Renal pelvis (tissue), 4 donors: ENCODE measurements around the gene HAUS6. TPM values are rescaled to one million over a fixed set of nuclear protein-coding genes. Genes with fewer than 3 reads are reported as not detected.
"Not testable (repeated sequence)": the region's sequence is repeated elsewhere in the genome, so short reads cannot be mapped to it uniquely, and the experiment has no call there.

Source experiments
- DNase-seq: peaks from one replicate; pipeline ENCODE4 v3.0.0-alpha.2; 2013
- polyA plus RNA-seq, 3 donors: library from polyadenylated mRNA; unstranded; fragments of 120-200 nt; gene quantifications; one replicate each; pipeline ENCODE4 v1.2.1, GENCODE V29; 2013; ENCODE audit not compliant: insufficient read length in 3 of 3

HAUS6 gene
- polyA plus RNA-seq, 3 donors, result 17.1 to 20.7 (median 18.3) TPM

DNA sequence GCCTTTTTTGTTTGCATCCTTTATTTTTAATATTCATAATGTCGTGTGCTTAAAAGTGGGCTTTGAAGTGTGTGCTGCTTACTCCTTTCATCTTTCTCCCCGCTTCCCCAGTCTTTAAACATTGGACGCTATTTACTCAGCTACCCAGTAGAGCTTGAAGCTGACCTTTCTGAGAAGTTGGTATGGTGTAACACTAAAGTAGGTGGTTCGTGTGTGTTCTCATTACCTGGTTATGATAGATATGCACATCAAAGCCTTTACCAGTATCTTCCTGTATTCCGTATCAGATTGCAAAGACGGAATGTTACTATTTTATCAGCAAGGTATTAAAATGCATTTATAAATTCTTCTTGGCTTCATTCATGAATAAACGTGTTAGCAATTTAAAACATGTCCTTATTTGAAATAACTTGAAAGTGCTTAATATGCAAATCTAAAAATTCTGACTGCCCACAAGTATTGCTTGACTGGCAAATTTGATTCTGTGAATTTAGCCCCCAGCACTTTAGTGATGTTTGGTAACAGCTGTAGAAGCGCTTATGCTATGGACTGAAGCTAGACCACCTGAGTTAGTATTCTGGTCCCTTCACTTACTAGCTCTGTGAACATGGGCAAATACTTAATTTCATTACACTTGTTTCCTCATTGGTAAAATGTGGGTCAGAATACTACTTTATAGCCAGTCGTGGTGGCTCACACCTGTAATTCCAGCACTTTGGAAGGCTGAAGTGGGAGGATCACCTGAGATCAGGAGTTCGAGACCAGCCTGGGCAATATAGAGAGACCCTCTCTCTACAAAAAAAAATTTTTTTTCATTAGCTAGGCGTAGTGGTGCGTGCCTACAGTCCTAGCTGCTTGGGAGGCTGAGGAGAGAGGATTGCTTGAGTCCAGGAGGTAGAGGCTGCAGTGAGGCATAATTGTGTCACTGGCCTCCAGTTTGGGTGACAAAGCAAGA is 51.8 kb downstream of the HAUS6 start:
- no peak for DNase-seq

DNA sequence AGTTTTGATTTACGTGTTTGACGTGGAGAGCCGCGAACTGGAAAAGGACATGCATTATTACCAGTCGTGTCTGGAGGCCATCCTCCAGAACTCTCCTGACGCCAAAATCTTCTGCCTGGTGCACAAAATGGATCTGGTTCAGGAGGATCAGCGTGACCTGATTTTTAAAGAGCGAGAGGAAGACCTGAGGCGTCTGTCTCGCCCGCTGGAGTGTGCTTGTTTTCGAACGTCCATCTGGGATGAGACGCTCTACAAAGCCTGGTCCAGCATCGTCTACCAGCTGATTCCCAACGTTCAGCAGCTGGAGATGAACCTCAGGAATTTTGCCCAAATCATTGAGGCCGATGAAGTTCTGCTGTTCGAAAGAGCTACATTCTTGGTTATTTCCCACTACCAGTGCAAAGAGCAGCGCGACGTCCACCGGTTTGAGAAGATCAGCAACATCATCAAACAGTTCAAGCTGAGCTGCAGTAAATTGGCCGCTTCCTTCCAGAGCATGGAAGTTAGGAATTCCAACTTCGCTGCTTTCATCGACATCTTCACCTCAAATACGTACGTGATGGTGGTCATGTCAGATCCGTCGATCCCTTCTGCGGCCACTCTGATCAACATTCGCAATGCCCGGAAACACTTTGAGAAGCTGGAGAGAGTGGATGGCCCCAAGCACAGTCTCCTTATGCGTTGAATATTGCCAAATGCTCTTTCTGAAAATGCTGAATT is 52.6 kb downstream of the HAUS6 start:
- no peak for DNase-seq

DNA sequence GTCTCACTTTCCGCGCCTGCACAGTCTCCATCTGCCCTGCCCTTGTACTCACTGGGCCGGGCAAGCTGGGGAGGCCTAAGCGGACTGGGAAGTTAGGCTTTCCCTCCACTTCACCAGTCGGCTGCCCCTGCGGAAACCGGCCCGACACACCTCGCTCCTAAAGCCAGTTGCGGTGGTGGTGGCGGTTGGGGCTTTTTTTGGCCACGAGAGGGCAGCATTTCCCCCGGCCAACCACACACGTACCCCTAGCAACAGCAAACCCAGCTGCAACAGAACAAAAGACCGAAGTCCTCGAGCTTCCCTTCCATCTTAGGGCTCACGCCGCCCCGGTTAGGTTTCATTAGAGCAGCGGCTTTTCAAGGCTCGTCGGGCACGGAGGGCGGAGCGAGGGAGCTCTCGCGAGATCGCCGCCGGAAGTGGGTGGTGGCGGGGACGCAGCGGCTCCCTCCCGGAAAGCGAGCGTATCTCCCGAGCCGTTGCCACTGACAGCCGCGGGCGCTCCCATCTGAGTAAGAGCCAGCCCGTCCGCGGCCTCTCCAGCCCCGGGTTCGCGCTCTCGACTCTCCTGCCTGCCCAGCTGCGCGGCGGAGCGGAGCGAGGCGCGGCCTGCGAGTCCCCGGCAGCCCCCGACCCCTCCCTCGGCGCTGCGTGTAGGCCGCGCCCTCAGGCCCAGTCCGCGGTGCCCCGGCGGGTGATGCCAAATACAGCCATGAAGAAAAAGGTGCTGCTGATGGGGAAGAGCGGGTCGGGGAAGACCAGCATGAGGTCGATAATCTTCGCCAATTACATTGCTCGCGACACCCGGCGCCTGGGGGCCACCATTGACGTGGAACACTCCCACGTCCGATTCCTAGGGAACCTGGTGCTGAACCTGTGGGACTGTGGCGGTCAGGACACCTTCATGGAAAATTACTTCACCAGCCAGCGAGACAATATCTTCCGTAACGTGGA is 53.5 kb downstream of the HAUS6 start, which contains the start of gene RRAGA:
RRAGA (plus strand) TSS at position 462 of the 951 bp plus-strand sequence; CDS start at position 695, 233 bp downstream.
- peak; percentile 97 for DNase-seq

DNA sequence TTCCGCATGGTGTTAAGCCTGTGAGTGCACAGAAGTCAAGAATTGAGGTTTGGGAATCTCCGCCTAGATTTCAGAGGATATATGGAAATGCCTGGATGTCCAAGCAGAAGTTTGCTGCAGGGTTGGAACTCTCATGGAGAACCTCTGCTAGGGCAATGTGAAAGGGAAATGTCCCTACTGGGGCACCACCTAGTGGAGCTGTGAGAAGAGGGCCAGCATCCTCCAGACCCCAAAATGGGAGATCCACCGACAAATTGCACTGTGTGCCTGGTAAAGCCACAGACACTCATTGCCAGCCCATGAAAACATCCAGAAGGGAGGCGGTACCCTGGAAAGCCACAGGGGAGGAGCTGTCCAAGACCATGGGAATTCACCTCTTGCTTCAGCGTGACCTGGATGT is 66.1 kb downstream of the HAUS6 start:
- DNase-seq, result no peak

DNA sequence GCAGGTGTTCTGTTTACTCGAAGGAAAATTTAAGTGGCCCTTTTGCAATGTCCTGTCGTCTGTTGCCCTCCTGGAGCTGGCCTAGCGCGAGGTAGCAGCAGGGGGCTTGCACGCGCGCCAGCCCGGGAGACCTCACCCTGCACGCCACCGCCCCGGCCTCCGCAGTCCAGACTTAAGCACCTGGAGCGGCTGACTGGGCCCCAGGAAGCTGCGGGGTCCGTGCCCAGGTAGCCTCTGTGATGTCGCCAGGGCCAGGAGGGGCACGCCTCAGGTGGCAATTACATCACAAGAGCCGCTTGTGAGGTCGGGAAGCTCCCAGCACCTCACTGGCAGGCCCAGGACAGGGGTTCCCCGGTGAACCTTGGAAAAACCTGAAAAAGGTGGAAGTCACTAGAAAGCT is 69.7 kb downstream of the HAUS6 start, which contains the start of gene SAXO1:
SAXO1 (minus strand) TSS at position 195 of the 400 bp plus-strand sequence. CDS start 301 bp downstream, outside the sequence.
- no peak for DNase-seq

DNA sequence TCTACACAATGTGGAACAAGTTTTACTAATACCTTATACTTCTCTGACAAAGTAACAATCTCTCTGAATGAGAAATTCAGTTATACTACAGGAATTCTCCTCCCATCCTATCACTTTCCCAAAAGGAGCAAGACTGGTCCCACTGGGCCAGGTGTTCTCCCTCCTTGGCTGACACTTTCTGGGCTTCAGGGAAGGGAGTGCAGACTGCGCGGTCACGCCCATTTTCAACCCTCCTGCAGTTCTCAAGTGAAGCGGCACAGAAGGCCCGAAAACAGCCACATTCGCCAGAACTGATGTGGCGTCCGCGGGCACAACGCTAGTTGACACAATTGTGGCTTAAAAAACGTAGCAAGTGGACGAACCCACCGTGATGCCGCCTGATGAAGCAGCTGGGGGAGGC is 70.3 kb downstream of the HAUS6 start:
- no peak for DNase-seq

DNA sequence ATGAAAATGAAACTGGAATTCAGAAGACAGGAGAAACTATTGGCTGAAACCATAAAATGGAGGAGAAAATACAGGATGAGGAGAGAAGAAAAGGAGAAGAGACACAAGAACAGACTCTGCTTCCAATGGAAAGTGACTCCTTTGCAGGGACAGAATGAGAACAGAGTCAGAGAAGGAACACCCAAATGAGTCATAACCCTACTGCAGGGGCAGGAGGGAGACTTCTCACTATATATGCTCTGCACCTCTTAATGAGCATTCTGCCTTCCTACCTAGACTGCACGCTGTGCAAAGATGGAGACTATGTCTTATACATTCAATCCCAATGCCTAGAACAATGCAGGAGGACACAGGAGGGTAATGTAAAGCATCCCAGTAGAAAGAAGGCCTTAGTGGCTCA is 71.8 kb downstream of the HAUS6 start:
- no peak for DNase-seq

DNA sequence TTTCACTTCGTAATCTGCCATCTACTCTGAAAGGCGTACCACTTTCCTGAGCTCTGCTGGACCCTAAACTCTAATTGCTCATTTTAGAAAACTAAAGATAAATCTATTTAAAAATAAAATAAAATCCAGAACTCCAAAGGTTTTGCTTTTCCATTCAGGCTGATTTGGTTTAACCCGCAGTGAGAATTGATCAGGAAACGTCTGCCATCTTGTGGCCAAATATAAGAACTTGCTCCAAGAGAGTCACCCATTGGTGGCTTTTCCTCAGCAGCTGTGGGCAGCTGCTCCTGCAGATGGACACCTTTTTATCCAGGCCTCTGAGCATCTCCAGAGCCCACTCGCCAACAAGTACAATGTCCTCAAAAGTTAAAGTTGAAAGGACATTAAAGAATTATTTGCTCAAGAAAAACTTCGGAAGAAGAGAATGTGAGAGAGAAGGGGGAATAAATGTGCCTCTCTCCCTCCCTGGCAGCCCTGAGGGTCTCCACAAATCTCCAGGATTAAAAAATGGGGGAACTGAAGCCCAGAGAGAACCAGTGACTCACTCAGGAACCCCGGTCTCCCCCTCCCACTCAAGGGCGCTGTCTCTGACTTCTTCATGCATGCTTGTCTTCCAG is 73.8 kb downstream of the HAUS6 start:
- DNase-seq, result peak; percentile 72

DNA sequence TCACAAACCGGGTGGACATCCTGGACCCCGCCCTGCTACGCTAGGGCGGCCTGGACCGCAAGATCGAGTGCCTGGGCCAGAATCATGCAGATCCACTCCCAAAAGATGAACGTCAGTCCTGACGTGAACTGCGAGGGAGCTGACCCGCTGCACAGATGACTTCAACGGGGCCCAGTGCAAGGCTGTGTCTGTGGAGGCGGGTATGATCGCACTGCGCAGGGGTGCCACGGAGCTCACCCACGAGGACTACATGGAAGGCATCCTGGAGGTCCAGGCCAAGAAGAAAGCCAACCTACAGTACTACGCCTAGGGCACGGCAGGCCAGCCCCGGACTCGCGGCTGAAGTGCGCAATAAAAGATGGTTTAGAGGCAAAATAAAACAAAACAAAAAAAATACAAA is 74.9 kb downstream of the HAUS6 start:
- no peak for DNase-seq

DNA sequence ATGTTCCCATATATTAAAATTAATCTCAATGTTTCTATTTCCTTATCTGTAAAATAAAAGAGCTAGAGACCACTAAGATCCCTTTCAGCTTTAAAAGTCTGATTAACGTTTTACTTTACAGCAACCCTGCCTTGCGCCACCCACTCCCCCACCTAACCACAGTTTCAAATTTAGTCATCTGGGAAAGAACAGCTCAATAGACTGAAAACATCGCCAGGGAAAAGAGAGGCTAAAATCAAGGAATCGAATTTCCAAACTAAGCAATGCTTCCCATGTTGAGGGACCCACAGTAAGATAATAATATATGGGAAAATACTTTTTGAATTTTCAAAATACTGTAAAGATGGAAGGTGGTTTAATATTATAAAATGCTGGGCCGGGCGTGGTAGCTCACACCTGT is 76.3 kb downstream of the HAUS6 start:
- no peak for DNase-seq

DNA sequence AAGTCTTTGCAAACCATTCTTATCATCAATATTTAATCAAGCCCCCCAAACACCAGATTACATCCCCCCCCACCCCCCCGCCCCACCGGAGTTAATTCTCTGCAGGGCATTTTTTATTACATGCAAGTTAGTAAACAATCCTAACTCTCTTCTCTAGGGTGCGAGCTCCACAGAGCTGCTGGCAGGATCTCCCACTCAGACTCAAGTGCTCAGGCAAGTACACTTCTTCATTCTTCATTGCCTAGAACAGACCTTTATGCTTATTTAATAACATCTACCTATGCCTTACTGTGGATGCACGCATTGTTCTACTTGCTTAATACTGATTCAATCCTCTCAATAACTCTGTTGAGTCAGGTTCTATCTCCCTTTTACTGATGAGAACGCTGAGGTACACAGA is 79.6 kb downstream of the HAUS6 start:
- no peak for DNase-seq

DNA sequence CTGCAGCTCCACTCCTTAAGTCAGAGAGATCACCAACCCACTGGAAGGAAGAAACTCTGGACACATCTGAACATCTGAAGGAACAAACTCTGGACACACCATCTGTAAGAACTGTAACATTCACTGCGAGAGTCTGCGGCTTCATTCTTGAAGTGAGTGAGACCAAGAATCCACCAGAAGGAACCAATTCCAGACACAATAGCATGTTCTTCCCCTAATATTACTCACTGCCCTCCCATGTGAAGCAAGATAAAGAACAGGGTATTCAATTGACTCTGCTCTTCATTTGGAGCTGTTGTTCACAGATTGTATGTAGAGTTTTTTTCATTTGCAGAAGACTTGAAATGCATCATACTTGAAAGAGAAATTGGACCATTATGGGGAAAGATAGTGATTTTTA is 80.5 kb downstream of the HAUS6 start:
- DNase-seq, result no peak

DNA sequence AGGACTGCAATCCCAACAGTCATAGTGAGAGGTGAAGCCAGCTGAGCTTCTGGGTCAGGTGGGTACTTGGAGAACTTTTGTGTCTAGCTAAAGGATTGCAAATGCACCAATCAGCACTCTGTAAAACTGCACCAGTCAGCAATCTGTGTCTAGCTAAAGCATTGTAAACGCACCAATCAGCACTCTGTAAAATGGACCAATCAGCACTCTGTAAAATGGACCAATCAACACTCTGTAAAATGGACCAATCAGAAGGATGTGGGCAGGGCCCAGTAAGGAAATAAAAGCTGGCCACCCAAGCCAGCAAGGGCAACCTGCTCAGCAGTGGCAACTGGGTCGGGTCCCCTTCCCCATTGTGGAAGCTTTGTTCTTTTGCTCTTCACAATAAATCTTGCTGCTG is 81.1 kb downstream of the HAUS6 start:
- DNase-seq, result not testable (repeated sequence)

DNA sequence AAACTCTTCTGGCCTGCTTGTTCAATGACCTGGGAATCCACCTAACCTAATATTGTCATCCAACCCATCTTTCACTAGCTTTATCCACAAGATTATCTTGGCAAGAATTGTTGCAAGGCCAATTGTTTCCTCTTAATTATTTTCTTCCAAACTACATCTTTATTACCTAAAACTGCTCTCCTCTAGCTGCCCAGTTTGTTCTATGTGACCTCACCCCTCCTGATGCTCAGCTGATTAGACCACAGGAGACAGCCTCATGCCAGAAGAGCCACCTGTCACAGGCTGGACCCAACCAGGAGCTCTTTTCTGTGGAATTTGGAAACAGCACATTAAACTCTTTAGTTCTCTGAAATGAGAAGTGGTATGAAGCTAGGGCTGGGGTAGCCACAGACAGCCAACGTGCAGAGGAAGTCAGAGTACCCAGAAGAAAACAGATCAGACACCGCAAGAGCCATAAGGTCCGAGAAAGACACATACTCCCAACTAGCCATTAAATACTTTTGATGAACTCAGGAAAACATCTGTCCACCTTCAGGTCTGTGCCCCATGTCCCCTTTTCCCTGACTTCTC is 81.7 kb downstream of the HAUS6 start:
- DNase-seq, result no peak

DNA sequence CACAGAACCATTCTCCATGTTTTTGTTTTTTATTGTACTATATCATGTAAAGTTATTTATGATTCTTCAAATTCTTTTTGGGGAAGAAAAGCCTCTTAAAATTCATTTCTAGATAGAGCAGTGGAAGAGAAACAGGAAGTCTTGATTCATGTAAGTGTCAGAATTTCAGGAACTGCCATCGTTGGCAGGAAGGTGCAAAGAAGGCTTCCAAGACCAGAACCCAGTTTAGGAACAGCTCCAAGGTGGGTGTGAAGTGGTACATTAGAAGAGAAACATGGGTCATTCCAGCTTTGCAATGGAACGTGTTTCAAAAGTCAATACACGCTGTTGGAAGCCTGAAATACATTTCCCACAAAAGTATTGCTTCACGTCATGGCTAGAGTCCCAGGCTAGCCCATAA is 84.5 kb downstream of the HAUS6 start:
- no peak for DNase-seq

DNA sequence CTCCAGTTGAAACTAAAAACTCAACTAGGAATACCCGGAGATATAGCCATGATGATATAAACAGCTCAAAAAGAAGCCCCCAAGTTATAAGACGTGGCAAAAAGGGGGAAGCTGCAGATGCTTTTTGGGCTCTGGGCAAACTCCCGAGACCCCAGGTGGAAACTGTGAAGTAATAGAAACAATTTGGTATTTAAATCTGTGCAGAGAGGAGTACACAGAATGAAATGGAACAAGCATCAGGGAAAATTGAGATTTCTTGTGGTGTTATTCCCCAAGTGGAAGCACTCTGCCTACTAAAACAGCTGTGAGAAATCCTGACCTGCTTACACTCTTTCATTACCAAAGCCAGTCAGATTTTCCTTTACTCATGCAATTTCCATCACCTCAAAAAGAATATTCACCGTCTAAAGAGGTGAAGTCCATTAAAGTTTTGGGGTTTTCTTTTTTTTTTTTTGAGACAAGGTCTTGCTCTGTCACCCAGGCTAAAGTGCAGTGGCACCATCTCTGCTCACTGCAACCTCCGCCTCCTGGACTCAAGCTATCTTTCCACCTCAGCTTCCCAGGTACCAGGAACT is 93.2 kb downstream of the HAUS6 start:
- no peak for DNase-seq
